Activated CD4-positive, alpha-beta T cell treated with anti-CD3 and anti-CD28 coated beads for 24 hours (primary cell): ENCODE results near the gene RNASE4.
"Not testable (repeated sequence)": the region's sequence is repeated elsewhere in the genome, so short reads cannot be mapped to it uniquely, and the experiment has no call there.

Source experiments
- DNase-seq, 2 donors: peaks; one replicate each; pipeline ENCODE4 v3.0.0-alpha.2; 2020; ENCODE audit warnings: low read depth in 2 of 2

The RNASE4 gene

GRCh38 chr14:20698934-20699333, 14.6 kb downstream of the RNASE4 start:
- no peak for DNase-seq

DNA sequence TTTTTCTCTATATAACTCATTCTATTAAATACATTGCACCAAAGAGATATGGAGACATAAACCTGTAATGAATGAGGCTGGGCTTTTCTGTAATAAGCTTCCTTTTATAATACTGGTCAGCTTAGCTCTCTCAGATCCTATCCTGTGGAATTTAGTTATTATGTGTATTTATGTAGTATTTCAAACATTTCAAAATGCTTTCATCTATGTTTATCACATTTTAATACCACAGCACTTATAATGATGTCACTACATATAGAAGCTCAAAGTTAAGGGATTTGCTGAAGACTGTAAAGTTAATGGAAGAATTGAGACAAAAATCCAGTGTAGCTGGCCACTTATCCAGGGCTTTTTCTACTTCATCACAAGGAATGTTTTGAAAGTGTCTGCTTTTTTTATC, 15.6 kb downstream of the RNASE4 start:
- no peak for DNase-seq

DNA sequence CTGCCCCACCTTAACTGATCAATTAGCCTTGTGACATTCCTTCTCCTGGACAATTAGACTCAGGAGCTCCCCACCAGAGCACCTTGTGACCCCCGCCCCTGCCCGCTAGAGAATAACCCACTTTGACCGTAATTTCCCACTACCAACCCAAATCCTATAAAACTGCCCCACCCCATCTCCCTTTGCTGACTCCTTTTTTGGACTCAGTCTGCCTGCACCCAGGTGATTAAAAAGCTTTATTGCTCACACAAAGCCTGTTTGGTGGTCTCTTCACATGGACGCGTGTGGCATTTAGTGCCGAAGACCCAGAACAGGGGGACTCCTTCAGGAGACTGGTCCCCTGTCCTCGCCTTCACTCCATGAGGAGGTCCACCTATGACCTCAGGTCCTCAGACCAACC, 16.6 kb downstream of the RNASE4 start:
- DNase-seq, result not testable (repeated sequence)

DNA sequence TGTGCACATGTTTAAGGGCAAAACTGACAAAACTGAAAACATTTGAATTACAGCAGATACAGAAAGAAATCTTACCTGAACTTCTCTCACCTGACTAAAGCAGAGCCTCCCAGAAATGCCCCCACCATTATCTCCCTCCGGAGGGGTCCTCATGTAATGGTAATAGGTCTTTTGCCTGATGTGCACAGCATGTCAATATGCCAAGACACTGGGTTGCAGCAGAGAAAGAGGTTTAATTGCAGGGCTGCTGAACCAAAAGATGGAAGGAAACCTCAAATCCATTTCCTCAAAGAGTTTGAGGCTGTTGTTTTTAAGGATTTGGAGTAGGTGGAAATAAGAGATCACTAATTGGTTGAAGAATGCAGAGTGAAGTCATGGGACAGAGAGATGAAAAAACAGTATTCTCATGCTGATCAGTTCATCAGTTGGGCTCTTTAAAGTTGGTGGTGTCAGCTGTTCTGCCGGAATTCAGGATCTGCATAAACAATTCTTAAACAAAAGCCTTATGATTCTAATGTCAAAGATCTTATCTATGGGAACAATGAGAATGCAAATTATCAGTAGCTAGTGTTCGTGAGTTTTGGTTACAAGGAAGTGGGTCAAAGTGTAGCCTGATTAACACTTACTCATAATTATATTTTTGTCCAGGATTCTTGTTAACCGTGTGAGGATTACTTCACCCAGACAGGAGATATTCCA, 22.4 kb downstream of the RNASE4 start:
- no peak for DNase-seq

DNA sequence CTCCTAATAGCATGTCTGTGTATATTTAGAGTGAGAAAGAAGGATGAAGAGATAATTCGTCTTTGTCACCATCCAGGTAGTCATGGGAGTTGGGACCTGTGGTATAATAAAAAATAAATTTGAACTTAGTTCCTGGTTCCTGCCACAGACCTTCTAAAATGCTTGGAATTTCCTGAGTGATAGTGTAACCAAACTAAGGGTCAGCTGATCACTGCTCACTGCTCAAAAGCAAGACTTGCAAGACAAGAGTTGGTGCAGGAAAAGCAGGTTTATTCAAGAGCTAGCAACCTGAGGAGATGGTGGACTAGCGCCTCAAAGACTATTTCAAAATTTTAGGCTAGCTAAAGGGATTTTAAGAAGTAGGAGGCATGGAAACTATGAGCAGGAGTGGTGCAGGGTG, 23.3 kb downstream of the RNASE4 start:
- DNase-seq, result no peak

DNA sequence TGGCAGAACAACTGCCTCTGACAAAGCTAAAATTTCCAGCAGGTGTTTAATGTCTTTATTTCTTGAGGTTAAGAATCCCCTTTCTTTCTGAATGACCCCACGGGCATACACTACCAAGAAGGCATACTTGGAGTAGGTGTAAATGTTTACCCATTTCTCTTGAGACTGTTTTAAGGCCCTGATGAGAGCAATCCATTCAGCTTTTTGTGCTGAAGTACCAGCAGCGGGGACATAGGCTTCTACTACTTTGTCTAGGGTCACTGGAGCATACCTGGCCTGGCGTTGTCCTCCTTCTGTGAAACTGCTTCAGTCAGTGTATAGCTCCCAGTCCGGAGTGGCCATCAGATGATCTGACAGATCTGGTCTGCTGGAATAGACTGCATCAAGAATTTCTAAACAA, 26.9 kb downstream of the RNASE4 start:
- no peak for DNase-seq

DNA sequence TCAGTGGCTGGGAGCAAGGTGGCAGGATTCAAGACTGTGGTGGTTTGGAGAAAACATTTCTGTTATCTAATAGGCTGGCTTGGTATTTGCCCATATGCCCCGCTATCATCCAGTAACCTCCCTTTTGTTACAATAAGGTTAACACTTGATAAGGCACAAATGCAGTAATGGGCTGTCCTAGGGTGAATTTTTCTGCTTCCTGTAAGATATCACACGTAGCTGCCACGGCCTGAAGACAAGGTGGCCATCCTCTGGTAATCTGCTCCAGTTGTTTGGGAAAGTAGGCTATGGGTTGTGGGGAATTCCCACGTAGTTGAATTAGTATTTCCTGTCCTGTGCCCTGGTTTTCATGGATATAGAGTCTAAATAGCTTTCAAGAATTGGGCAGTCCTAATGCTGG, 27.3 kb downstream of the RNASE4 start:
- no peak for DNase-seq

DNA sequence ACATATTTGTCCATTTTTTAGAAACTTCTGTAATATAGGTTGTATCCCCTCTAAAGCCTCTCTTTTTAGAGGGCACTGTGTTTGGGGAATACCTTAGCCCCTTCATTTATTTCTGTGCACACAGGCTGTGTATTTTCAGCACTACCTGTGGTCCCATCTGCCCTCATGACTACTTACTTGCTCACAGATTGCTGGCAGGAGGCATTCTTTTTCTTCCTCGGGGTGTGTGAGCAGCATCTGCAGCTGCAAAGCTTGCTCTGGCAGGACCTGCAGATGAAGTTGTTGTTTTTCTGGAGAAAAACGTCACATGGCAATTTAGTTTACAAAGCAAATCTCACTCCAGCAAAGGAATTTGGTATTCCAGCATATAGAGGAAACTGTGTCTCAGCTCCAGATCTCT, 28.5 kb downstream of the RNASE4 start:
- no peak for DNase-seq

GRCh38 chr14:20714593-20715250, 30.4 kb downstream of the RNASE4 start:
- no peak for DNase-seq

GRCh38 chr14:20719777-20720176, 35.4 kb downstream of the RNASE4 start:
- no peak for DNase-seq

GRCh38 chr14:20720741-20721140, 36.4 kb downstream of the RNASE4 start:
- no peak for DNase-seq

DNA sequence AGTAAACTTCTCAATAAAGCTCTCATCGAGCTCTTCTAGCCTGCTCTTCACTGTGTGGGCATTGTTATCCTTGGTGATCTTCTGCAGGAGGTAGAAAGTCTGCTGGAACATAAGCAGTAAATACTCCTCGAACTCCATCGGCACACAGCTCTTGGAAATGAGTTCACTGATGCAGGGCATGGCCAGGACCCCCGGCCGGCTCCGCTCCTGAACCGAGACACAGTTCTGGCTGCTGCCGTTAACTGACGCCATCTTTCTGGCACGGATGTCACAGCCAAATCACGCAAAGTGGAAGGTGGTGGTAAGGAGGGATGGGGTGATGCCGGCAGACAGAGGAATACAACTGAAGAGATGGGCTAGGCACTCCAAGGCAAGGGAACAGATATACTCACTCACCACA, 37.7 kb downstream of the RNASE4 start:
- DNase-seq, result no peak

- no peak for DNase-seq
Observed at GRCh38 chr14:20723488-20723887, 39.1 kb downstream of the RNASE4 start.

- DNase-seq, result not testable (repeated sequence)
Observed at GRCh38 chr14:20726121-20726520, 41.8 kb downstream of the RNASE4 start.

DNA sequence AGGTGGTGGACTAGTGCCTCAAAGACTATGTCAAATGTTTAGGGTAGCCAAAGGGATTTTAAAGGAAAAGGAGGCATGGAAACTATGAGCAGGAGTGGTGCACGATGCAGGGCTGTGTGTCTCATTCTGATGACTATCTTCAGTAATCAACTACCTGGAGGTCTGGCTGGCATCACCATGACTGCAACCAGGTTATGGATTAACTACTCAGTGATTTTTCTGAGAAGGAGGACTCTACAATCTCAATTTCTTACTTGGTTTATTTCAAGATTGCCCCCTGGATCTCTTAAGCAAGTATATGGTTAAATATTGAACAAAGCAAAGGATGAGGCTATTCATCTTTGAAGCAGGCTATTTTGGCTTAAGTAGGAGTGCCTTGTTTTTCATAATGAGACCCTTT, 42.2 kb downstream of the RNASE4 start:
- DNase-seq, result no peak

GRCh38 chr14:20730891-20731290, 46.5 kb downstream of the RNASE4 start:
- DNase-seq, result no peak

- no peak for DNase-seq
Observed at GRCh38 chr14:20732477-20732876, 48.1 kb downstream of the RNASE4 start.

- DNase-seq, result no peak
Observed at GRCh38 chr14:20732979-20733635, 48.7 kb downstream of the RNASE4 start.

DNA sequence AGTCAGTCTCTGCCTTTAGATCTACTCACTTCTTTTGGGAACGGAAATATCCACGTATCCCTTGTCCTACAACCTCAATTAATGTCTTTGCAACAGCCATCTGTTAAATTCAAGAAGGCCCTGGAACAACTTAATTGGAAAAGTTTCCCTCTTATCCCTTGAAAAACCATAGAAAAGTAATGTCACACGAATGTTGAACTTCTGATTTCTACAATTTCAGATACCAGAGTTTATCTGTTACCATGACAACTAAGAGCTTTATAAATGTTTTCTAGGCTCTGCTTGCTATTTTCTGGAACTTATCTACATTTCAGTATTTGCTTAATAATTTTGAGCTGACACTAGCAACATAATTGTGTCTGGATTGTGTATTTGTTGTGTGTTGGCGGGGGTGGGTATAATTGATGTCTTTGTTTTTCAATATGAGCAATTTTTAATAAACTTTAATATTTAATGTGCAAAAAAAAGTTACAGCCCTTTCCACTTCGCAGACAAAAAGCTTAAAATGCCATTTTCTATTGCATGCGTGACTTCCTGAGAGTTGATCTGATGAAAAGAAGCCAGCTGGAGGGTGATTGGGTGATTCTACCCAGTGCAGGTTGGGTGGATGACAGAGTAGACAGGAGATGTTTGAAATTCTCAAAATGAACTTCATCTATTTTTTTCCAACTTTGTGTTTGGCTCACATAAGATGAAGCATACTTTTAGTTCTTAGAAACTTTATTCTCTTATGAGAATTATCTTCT, 49.5 kb downstream of the RNASE4 start:
- no peak for DNase-seq

DNA sequence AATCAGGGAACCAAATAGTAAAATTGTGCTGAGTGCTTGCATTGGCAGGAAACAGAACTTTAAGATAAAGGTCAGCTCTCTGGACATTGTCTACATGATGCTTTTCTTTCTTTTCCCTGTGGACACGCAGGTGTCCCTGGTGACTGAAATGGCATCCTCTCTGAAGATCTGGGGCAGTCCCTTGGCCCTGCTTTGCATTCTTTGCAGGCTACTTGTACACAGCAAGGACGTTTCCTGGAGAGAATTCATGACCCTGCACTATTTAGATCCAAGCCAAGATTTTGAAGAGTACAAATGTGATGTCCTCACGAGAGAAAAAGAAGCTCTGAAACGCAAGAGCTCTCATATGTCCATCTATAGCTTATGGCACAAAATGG, 50.1 kb downstream of the RNASE4 start:
- DNase-seq, result no peak

GRCh38 chr14:20738292-20738691, 53.9 kb downstream of the RNASE4 start:
- not testable (repeated sequence) for DNase-seq

- DNase-seq, result no peak
Observed at GRCh38 chr14:20742132-20742531, 57.8 kb downstream of the RNASE4 start.

GRCh38 chr14:20743556-20743955, 59.2 kb downstream of the RNASE4 start:
- DNase-seq, result no peak
